HCT116 (cell line): ENCODE data around the gene NAGLU. TPM values are rescaled to one million over a fixed set of nuclear protein-coding genes. Genes with fewer than 3 reads are reported as not detected.
"Not testable (repeated sequence)": the region's sequence is repeated elsewhere in the genome, so short reads cannot be mapped to it uniquely, and the experiment has no call there.

Experiments used
- ATAC-seq: fragments of 200-7000 bp; cut with Tn5 transposase; 2 replicates; pipeline ENCODE4 v1.9.1; 2020; ENCODE audit warnings: mild to moderate bottlenecking, moderate library complexity
- BruUV-seq: library from RNA; stranded (reverse); fragments of 400-500 nt; replicated peaks from 2 replicates; lab custom pipeline; 2021; lab: Mats Ljungman, UMichigan
- CTCF ChIA-PET: fragments of 300-600 bp; sonication (Branson Sonifier 250); formaldehyde crosslinking; loops from one replicate; lab custom pipeline; 2021; ENCODE audit warnings: antibody characterized with exemption; lab: Charles Lee
- POLR2A ChIA-PET: fragments of 300-600, 350-600 bp; sonication (Branson Sonifier 250); formaldehyde crosslinking; loops from one replicate; lab custom pipeline; 2021; ENCODE audit warnings: antibody characterized with exemption; lab: Charles Lee
- RAD21 ChIA-PET, 2 experiments: fragments of 300-600 bp; sonication (Branson Sonifier 250); formaldehyde crosslinking; loops; one replicate each; lab custom pipeline; 2023; ENCODE audit warnings: low total read pairs in 2 of 2; ENCODE audit not compliant: uncharacterized antibody in 2 of 2, unreplicated experiment in 2 of 2, low non-redundant PET in 1 of 2; lab: Charles Lee
- DNase-seq: peaks from one replicate; pipeline ENCODE4 v3.0.0-alpha.2; 2010; ENCODE audit warnings: low read depth, low spot score
- H2AFZ ChIP-seq: fragments of 200-600 bp; shearing (Covaris generic), sonication (generic); 2 replicates; pipeline ENCODE4 v1.6.1; 2017; ENCODE audit warnings: low read depth, mixed run types, mixed read lengths, antibody characterized with exemption, low read length; ENCODE audit not compliant: poor library complexity, severe bottlenecking
- H3K27ac ChIP-seq: 2 replicates; pipeline ENCODE4 v1.5.1; 2012; ENCODE audit warnings: low read depth, low read length
- H3K27me3 ChIP-seq: fragments of 200-600 bp; sonication (generic); 2 replicates; pipeline ENCODE4 v1.6.1; 2016; ENCODE audit warnings: mixed run types, low read length, mixed read lengths; ENCODE audit not compliant: insufficient read depth
- H3K36me3 ChIP-seq, 2 experiments: fragments of 200-500 bp in 1 of 2; fragments of 200-600 bp in 1 of 2; sonication (Bioruptor generic) in 1 of 2; sonication (generic) in 1 of 2; 2 replicates each; pipeline versions ENCODE4 v1.5.1 to v1.6.1; 2014 to 2016; ENCODE audit warnings: low read length in 2 of 2, inconsistent platforms in 1 of 2, mixed read lengths in 1 of 2, mixed run types in 1 of 2; ENCODE audit not compliant: insufficient read depth in 2 of 2, control insufficient read depth in 1 of 2
- H3K4me1 ChIP-seq, 2 experiments: fragments of 200-600 bp in 1 of 2; sonication (generic) in 1 of 2; 2 replicates each; pipeline versions ENCODE4 v1.5.1 to v1.6.1; 2012 to 2017; ENCODE audit warnings: low read length in 2 of 2, inconsistent platforms in 1 of 2, mild to moderate bottlenecking in 1 of 2, mixed read lengths in 1 of 2, mixed run types in 1 of 2, moderate library complexity in 1 of 2; ENCODE audit not compliant: insufficient read depth in 2 of 2, control insufficient read depth in 1 of 2
- H3K4me2 ChIP-seq: fragments of 200-600 bp; sonication (generic); 2 replicates; pipeline ENCODE4 v1.6.1; 2017; ENCODE audit warnings: mixed run types, low read length, mixed read lengths
- H3K4me3 ChIP-seq, 2 experiments: fragments of 200-600 bp in 1 of 2; sonication (generic) in 1 of 2; replicated peaks in 1 of 2; 2 replicates each; pipeline ENCODE4 v1.5.1; 2011 to 2016; ENCODE audit warnings: low read length in 2 of 2, control low read depth in 1 of 2, low read depth in 1 of 2, mild to moderate bottlenecking in 1 of 2, mixed read lengths in 1 of 2, mixed run types in 1 of 2
- H3K79me2 ChIP-seq: fragments of 200-600 bp; sonication (generic); 2 replicates; pipeline ENCODE4 v1.6.1; 2017; ENCODE audit warnings: mild to moderate bottlenecking, mixed run types, low read length, moderate library complexity, mixed read lengths; ENCODE audit not compliant: insufficient read depth
- H3K9ac ChIP-seq: fragments of 200-600 bp; sonication (generic); 2 replicates; pipeline ENCODE4 v1.6.1; 2016; ENCODE audit warnings: low read length, mixed read lengths
- H3K9me2 ChIP-seq: fragments of 200-600 bp; sonication (generic), shearing (Covaris generic); 2 replicates; pipeline ENCODE4 v1.6.1; 2017; ENCODE audit warnings: mixed run types, mild to moderate bottlenecking, moderate library complexity; ENCODE audit not compliant: insufficient read depth
- H3K9me3 ChIP-seq, 2 experiments: fragments of 200-500 bp in 1 of 2; fragments of 200-600 bp in 1 of 2; sonication (Bioruptor generic) in 1 of 2; sonication (generic) in 1 of 2; 2 replicates each; pipeline ENCODE4 v1.6.1; 2014 to 2017; ENCODE audit warnings: low read length in 2 of 2, mixed read lengths in 2 of 2, inconsistent platforms in 1 of 2, low read depth in 1 of 2, mild to moderate bottlenecking in 1 of 2, mixed run types in 1 of 2, moderate library complexity in 1 of 2; ENCODE audit not compliant: control insufficient read depth in 1 of 2, insufficient read depth in 1 of 2
- H4K20me1 ChIP-seq: fragments of 200-600 bp; sonication (generic), shearing (Covaris generic); 2 replicates; pipeline ENCODE4 v1.6.1; 2017; ENCODE audit warnings: mixed run types, mild to moderate bottlenecking, moderate library complexity; ENCODE audit not compliant: insufficient read depth
- ATF3 ChIP-seq: IDR thresholded peaks from 2 replicates; pipeline ENCODE4 v1.6.1; 2012
- CBX3 ChIP-seq: IDR thresholded peaks from 2 replicates; pipeline ENCODE4 v1.6.1; 2012; ENCODE audit warnings: low read depth
- EGR1 ChIP-seq: IDR thresholded peaks from 2 replicates; pipeline ENCODE4 v1.6.1; 2012; ENCODE audit warnings: low read depth
- ELF1 ChIP-seq: IDR thresholded peaks from 2 replicates; pipeline ENCODE4 v1.6.1; 2012; ENCODE audit warnings: low read depth, borderline replicate concordance
- EZH2phosphoT487 ChIP-seq: fragments of 200-600 bp; IDR thresholded peaks from 2 replicates; pipeline ENCODE4 v1.6.1; 2018; ENCODE audit warnings: antibody characterized with exemption, borderline replicate concordance
- FOSL1 ChIP-seq: IDR thresholded peaks from 2 replicates; pipeline ENCODE4 v1.6.1; 2012; ENCODE audit warnings: low read depth
- MAX ChIP-seq: IDR thresholded peaks from 2 replicates; pipeline ENCODE4 v1.6.1; 2012
- RAD21 ChIP-seq: IDR thresholded peaks from 2 replicates; pipeline ENCODE4 v1.6.1; 2012; ENCODE audit warnings: low read depth, mild to moderate bottlenecking
- REST ChIP-seq: IDR thresholded peaks from 2 replicates; pipeline ENCODE4 v1.6.1; 2012; ENCODE audit warnings: low read depth
- SIN3A ChIP-seq: IDR thresholded peaks from 2 replicates; pipeline ENCODE4 v1.6.1; 2012; ENCODE audit warnings: low read depth
- SP1 ChIP-seq: IDR thresholded peaks from 2 replicates; pipeline ENCODE4 v1.6.1; 2012; ENCODE audit warnings: low read depth
- SRF ChIP-seq: IDR thresholded peaks from 2 replicates; pipeline ENCODE4 v1.6.1; 2012; ENCODE audit warnings: low read depth
- TCF7L2 ChIP-seq: IDR thresholded peaks from 2 replicates; pipeline ENCODE4 v1.7.0; 2011; ENCODE audit warnings: borderline replicate concordance, inconsistent platforms; ENCODE audit not compliant: insufficient read depth, insufficient read length; ENCODE audit errors: extremely low read depth
- YY1 ChIP-seq: IDR thresholded peaks from 2 replicates; pipeline ENCODE4 v1.6.1; 2011; ENCODE audit warnings: low read length, low read depth, moderate library complexity, mild to moderate bottlenecking; ENCODE audit not compliant: insufficient replicate concordance; ENCODE audit errors: extremely low read depth
- ZFX ChIP-seq: fragments of 450-650 bp; IDR thresholded peaks from 2 replicates; pipeline ENCODE4 v1.6.1; 2017
- ZNF274 ChIP-seq: fragments of 200-500 bp; sonication (Bioruptor generic); IDR thresholded peaks from 2 replicates; pipeline ENCODE4 v1.6.1; 2014; ENCODE audit warnings: mild to moderate bottlenecking, low read depth, low read length, inconsistent platforms
- intact Hi-C: fragments of 100-400 bp; cut with micrococcal nuclease; formaldehyde crosslinking; loops from 2 replicates; pipeline ENCODE4 v1.10.0; 2022
- total RNA-seq: library from RNA; stranded (reverse); gene quantifications from one replicate; pipeline ENCODE4 v1.2.1, GENCODE V29; 2021; ENCODE audit not compliant: unreplicated experiment
- TF ChIP-seq, protein P1 (sequence below), 3 experiments: fragments of 200-600 bp in 1 of 3; sonication (generic) in 1 of 3; IDR thresholded peaks in 2 of 3; conservative IDR thresholded peaks in 1 of 3; 2 replicates each; pipeline ENCODE4 v1.5.1; 2012 to 2017; ENCODE audit warnings: low read depth in 2 of 3, low read length in 2 of 3, antibody characterized with exemption in 1 of 3, borderline replicate concordance in 1 of 3, control low read depth in 1 of 3, mild to moderate bottlenecking in 1 of 3, mixed read lengths in 1 of 3, mixed run types in 1 of 3, moderate library complexity in 1 of 3; ENCODE audit not compliant: insufficient read depth in 1 of 3

The NAGLU gene
- total RNA-seq, 1 experiment from 2014 or later, result 17.7 TPM

- Histone ChIP-seq H3K4me2 (no peak overlapping the region), H4K20me1 (no peaks in the 10 kb centered on the region), H3K9me3 (no peaks in the 10 kb centered on the region), H3K36me3 (no peaks in the 10 kb centered on the region), H3K9ac (no peak overlapping the region), H3K27me3 (no peaks in the 10 kb centered on the region), H3K9me2 (no peaks in the 10 kb centered on the region), H3K79me2 (no peaks in the 10 kb centered on the region), H3K4me3 (no peak overlapping the region), H2AFZ (no peak overlapping the region), H3K4me1 (peaks cover 9 to 26% of the 10 kb centered on the region in 2 experiments), H3K27ac (no peak overlapping the region)
- ATAC-seq (no peak), DNase-seq (no peak)
- ChIA-PET POLR2A (no interaction called here), CTCF (no interaction called here), RAD21 (no interaction called here)
- intact Hi-C loops, result no loop called here
- BruUV-seq, result no TSS peak
- TF ChIP-seq ATF3, result no peak
- TF ChIP-seq FOSL1, result no peak
- no peak for TF ChIP-seq EZH2phosphoT487
- TF ChIP-seq YY1, result no peak
- TF ChIP-seq SRF, result no peak
- no peak for TF ChIP-seq ZFX
- no peak for TF ChIP-seq MAX
- TF ChIP-seq SIN3A, result no peak
- no peak for TF ChIP-seq TCF7L2
- no peak for TF ChIP-seq RAD21
- TF ChIP-seq EGR1, result no peak
- TF ChIP-seq SP1, result no peak
- no peak for TF ChIP-seq ELF1
- no peak for TF ChIP-seq REST
- TF ChIP-seq, protein P1, sequence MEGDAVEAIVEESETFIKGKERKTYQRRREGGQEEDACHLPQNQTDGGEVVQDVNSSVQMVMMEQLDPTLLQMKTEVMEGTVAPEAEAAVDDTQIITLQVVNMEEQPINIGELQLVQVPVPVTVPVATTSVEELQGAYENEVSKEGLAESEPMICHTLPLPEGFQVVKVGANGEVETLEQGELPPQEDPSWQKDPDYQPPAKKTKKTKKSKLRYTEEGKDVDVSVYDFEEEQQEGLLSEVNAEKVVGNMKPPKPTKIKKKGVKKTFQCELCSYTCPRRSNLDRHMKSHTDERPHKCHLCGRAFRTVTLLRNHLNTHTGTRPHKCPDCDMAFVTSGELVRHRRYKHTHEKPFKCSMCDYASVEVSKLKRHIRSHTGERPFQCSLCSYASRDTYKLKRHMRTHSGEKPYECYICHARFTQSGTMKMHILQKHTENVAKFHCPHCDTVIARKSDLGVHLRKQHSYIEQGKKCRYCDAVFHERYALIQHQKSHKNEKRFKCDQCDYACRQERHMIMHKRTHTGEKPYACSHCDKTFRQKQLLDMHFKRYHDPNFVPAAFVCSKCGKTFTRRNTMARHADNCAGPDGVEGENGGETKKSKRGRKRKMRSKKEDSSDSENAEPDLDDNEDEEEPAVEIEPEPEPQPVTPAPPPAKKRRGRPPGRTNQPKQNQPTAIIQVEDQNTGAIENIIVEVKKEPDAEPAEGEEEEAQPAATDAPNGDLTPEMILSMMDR (IDR thresholded peaks at IDR 0.05 in 2 of 3, conservative IDR thresholded peaks at IDR 0.05 in 1 of 3; ENCODE audit: borderline replicate concordance in 1 of 3, insufficient read depth in 1 of 3, low read depth in 2 of 3, low read length in 2 of 3), result no peak
- TF ChIP-seq CBX3, result no peak
- no peak for TF ChIP-seq ZNF274
Observed at GRCh38 chr17:42544874-42545283, 8.8 kb downstream of the NAGLU start.

DNA sequence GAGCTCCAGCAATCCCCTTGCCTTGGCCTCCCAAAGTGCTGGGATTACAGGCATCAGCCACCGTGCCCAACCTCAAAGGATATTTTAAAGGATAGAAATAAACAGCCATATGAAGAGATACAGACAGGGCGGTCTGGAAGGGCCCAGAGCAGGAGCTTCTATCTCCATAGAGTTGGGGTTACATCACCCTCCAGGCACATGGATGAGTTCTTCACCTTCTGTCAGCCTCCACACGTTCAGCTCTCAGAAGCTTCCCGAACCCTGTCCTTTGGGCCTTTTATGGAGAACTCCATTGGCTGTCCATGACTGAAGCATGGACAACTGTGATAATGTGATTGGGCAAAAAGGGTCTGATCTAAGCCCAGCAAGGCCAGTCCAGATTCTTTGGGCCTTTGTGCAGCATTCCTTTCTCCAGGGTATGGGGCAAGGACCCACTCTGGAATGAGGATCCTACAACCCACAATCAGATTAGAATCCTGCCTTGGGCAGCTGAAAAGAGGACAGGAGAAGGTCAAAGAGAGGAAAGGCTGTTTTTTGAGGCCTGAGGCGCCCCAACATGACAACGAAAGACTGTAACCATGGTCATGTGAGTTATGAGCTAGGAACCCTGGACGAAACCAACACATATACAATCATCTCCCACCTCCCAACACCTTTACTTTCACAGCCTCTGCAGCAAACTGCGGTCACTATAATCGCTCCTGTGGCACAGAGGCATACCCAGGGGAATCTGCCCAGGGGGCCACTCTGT is 9.9 kb downstream of the NAGLU start:
- RAD21 ChIA-PET, H3K9ac ChIP-seq, H4K20me1 ChIP-seq, H3K4me2 ChIP-seq, H3K9me2 ChIP-seq, ATAC-seq, H3K27ac ChIP-seq, BruUV-seq, H2AFZ ChIP-seq, POLR2A ChIA-PET, DNase-seq, H3K4me3 ChIP-seq, H3K36me3 ChIP-seq, CTCF ChIA-PET, H3K9me3 ChIP-seq, H3K79me2 ChIP-seq, intact Hi-C loops, H3K27me3 ChIP-seq: not testable (repeated sequence)
- peaks cover 8 to 22% of the 10 kb centered on the region in 2 experiments for H3K4me1 ChIP-seq
